ENCODE measurements around the gene NOS1AP.

Gene NOS1AP

GRCh38 chr1:162293073-162293692, 223.7 kb downstream of the NOS1AP start:
- no peak overlapping the region for H3K9ac ChIP-seq (ENCODE audit: low read depth in 1 of 2, low read length in 2 of 2)
- H3K4me1 ChIP-seq (ENCODE audit: control insufficient read depth in 2 of 2, insufficient read depth in 2 of 2, low read length in 2 of 2) = no peaks in the 10 kb centered on the region
- no peaks in the 10 kb centered on the region for H3K36me3 ChIP-seq (ENCODE audit: control insufficient read depth in 2 of 2, insufficient read depth in 2 of 2, low read length in 2 of 2)
- H3K4me3 ChIP-seq (ENCODE audit: low read length in 2 of 2) = no peak overlapping the region
- no peaks in the 10 kb centered on the region for H3K9me3 ChIP-seq (ENCODE audit: control insufficient read depth in 2 of 2, low read length in 2 of 2)
- H3K27me3 ChIP-seq (ENCODE audit: control insufficient read depth in 2 of 2, insufficient read depth in 2 of 2, low read length in 2 of 2) = no peaks in the 10 kb centered on the region
- no peak overlapping the region for H3K27ac ChIP-seq (ENCODE audit: low read depth in 2 of 2, low read length in 2 of 2)

DNA sequence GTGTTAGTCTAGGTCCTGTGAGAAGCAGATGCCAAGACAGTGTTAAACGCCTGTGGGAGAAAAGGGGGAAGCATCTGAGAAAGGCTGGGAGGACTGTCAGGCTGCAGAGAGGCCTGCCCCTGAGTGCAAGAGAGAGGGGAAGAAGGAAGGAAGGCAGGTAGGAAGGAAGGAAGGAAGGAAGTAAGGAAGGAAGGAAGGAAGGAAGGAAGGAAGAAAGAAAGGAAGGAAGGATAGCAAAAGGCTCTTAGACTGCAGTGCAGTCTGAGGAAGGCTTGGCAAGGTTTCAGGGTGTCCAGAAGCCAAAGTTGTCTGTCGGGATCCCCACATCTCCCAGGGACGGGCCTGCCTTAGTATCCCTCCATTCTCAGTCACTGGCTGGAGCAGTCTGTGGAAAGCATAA, 224.5 kb downstream of the NOS1AP start:
- H3K4me3 ChIP-seq (ENCODE audit: low read length in 2 of 2) = no peak overlapping the region
- no peaks in the 10 kb centered on the region for H3K9me3 ChIP-seq (ENCODE audit: control insufficient read depth in 2 of 2, low read length in 2 of 2)
- no peaks in the 10 kb centered on the region for H3K36me3 ChIP-seq (ENCODE audit: control insufficient read depth in 2 of 2, insufficient read depth in 2 of 2, low read length in 2 of 2)
- H3K27ac ChIP-seq (ENCODE audit: low read depth in 2 of 2, low read length in 2 of 2) = no peak overlapping the region
- H3K9ac ChIP-seq (ENCODE audit: low read depth in 1 of 2, low read length in 2 of 2) = no peak overlapping the region
- H3K4me1 ChIP-seq (ENCODE audit: control insufficient read depth in 2 of 2, insufficient read depth in 2 of 2, low read length in 2 of 2) = no peaks in the 10 kb centered on the region
- no peaks in the 10 kb centered on the region for H3K27me3 ChIP-seq (ENCODE audit: control insufficient read depth in 2 of 2, insufficient read depth in 2 of 2, low read length in 2 of 2)

DNA sequence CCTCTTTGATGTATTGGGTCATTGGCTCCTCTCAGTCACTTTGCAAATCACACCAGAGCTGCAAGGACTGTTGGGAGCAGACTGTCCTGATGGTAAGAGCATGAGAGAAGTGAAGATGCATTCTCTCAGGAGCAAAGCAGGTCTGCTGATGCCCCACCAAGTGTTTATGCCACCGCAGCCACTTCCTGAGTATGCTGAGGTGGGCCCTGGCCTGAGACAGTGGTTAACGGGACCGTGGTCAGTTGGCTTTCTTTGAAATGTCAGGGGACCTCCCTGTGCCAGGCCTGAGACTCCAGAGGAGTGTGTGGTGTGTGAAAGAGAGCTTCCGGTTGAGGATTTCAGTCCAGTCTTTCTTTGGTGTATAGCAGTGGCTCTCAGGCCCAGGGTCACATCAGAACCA, 227.7 kb downstream of the NOS1AP start:
- Histone ChIP-seq H3K4me3 (ENCODE audit: low read length in 2 of 2) (no peak overlapping the region), H3K27me3 (ENCODE audit: control insufficient read depth in 2 of 2, insufficient read depth in 2 of 2, low read length in 2 of 2) (no peaks in the 10 kb centered on the region), H3K9me3 (ENCODE audit: control insufficient read depth in 2 of 2, low read length in 2 of 2) (no peaks in the 10 kb centered on the region), H3K9ac (ENCODE audit: low read depth in 1 of 2, low read length in 2 of 2) (no peak overlapping the region), H3K4me1 (ENCODE audit: control insufficient read depth in 2 of 2, insufficient read depth in 2 of 2, low read length in 2 of 2) (no peaks in the 10 kb centered on the region), H3K27ac (ENCODE audit: low read depth in 2 of 2, low read length in 2 of 2) (no peak overlapping the region), H3K36me3 (ENCODE audit: control insufficient read depth in 2 of 2, insufficient read depth in 2 of 2, low read length in 2 of 2) (no peaks in the 10 kb centered on the region)

GRCh38 chr1:162298266-162298665, 228.8 kb downstream of the NOS1AP start:
- H3K4me1 ChIP-seq (ENCODE audit: control insufficient read depth in 2 of 2, insufficient read depth in 2 of 2, low read length in 2 of 2) = no peaks in the 10 kb centered on the region
- no peak overlapping the region for H3K27ac ChIP-seq (ENCODE audit: low read depth in 2 of 2, low read length in 2 of 2)
- H3K9ac ChIP-seq (ENCODE audit: low read depth in 1 of 2, low read length in 2 of 2) = no peak overlapping the region
- H3K36me3 ChIP-seq (ENCODE audit: control insufficient read depth in 2 of 2, insufficient read depth in 2 of 2, low read length in 2 of 2) = no peaks in the 10 kb centered on the region
- H3K9me3 ChIP-seq (ENCODE audit: control insufficient read depth in 2 of 2, low read length in 2 of 2) = no peaks in the 10 kb centered on the region
- H3K4me3 ChIP-seq (ENCODE audit: low read length in 2 of 2) = no peak overlapping the region
- H3K27me3 ChIP-seq (ENCODE audit: control insufficient read depth in 2 of 2, insufficient read depth in 2 of 2, low read length in 2 of 2) = no peaks in the 10 kb centered on the region

DNA sequence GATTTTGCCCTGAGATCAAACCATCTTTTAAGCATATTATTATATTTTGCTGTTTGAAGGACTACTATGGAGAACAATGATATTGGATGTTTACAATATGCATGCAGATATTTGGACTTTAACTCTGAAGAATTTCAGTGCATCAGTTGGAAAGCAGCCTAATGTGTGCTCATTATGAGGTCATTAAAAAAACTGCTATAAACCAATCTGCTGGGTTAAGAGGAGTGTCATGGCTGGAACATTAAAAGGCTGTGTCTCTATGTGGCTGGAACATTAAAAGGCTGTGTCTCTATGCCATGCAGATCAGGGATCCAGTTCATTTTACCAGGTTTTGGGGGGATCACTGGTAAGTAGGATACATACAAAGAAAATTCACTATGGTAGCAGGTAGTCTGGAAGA, 229.5 kb downstream of the NOS1AP start:
- Histone ChIP-seq H3K4me1 (ENCODE audit: control insufficient read depth in 2 of 2, insufficient read depth in 2 of 2, low read length in 2 of 2) (no peaks in the 10 kb centered on the region), H3K36me3 (ENCODE audit: control insufficient read depth in 2 of 2, insufficient read depth in 2 of 2, low read length in 2 of 2) (no peaks in the 10 kb centered on the region), H3K4me3 (ENCODE audit: low read length in 2 of 2) (no peak overlapping the region), H3K9me3 (ENCODE audit: control insufficient read depth in 2 of 2, low read length in 2 of 2) (no peaks in the 10 kb centered on the region), H3K27me3 (ENCODE audit: control insufficient read depth in 2 of 2, insufficient read depth in 2 of 2, low read length in 2 of 2) (no peaks in the 10 kb centered on the region), H3K27ac (ENCODE audit: low read depth in 2 of 2, low read length in 2 of 2) (no peak overlapping the region), H3K9ac (ENCODE audit: low read depth in 1 of 2, low read length in 2 of 2) (no peak overlapping the region)

GRCh38 chr1:162300057-162300917, 230.8 kb downstream of the NOS1AP start:
- Histone ChIP-seq H3K36me3 (ENCODE audit: control insufficient read depth in 2 of 2, insufficient read depth in 2 of 2, low read length in 2 of 2) (no peaks in the 10 kb centered on the region), H3K9me3 (ENCODE audit: control insufficient read depth in 2 of 2, low read length in 2 of 2) (no peaks in the 10 kb centered on the region), H3K27me3 (ENCODE audit: control insufficient read depth in 2 of 2, insufficient read depth in 2 of 2, low read length in 2 of 2) (no peaks in the 10 kb centered on the region), H3K4me1 (ENCODE audit: control insufficient read depth in 2 of 2, insufficient read depth in 2 of 2, low read length in 2 of 2) (no peaks in the 10 kb centered on the region), H3K9ac (ENCODE audit: low read depth in 1 of 2, low read length in 2 of 2) (no peak overlapping the region), H3K27ac (ENCODE audit: low read depth in 2 of 2, low read length in 2 of 2) (no peak overlapping the region), H3K4me3 (ENCODE audit: low read length in 2 of 2) (no peak overlapping the region)

- no peaks in the 10 kb centered on the region for H3K27me3 ChIP-seq (ENCODE audit: control insufficient read depth in 2 of 2, insufficient read depth in 2 of 2, low read length in 2 of 2)
- no peak overlapping the region for H3K27ac ChIP-seq (ENCODE audit: low read depth in 2 of 2, low read length in 2 of 2)
- H3K4me3 ChIP-seq (ENCODE audit: low read length in 2 of 2) = no peak overlapping the region
- H3K4me1 ChIP-seq (ENCODE audit: control insufficient read depth in 2 of 2, insufficient read depth in 2 of 2, low read length in 2 of 2) = no peaks in the 10 kb centered on the region
- no peak overlapping the region for H3K9ac ChIP-seq (ENCODE audit: low read depth in 1 of 2, low read length in 2 of 2)
- H3K9me3 ChIP-seq (ENCODE audit: control insufficient read depth in 2 of 2, low read length in 2 of 2) = no peaks in the 10 kb centered on the region
- no peaks in the 10 kb centered on the region for H3K36me3 ChIP-seq (ENCODE audit: control insufficient read depth in 2 of 2, insufficient read depth in 2 of 2, low read length in 2 of 2)
These were observed 232.2 kb downstream of the NOS1AP start for GRCh38 chr1:162301696-162302095.

DNA sequence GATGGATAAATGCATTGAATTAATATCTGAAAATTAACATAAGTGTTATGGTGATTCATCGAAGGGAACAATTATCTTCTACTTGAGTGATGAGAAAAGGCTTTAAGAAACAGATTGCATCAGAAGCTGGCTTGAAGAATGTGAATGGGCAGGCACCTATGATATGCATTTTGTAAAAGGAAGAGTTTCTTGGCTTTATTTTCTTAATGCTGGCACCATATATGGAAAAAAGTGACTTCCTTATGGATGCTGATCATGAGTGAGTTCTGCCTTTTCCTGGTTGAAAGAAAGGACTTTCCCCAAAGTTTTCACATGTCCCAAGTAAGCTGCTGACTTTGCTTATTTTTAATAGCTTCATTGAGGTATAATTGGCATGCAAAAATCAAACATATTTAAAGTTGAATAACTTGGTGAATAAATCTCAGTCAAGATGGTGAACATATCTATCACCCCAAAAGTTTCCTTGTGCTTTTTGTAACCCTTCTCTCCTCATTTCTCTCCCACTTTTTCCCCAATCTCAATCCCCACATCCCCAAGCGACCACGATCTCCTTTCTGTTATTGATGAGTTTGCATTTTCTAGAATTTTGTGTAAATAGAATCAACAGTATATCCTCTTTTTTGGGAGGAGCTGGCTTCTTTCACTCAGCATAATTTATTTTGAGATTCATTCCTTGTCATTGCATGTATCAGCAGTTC, 233.0 kb downstream of the NOS1AP start:
- no peak overlapping the region for H3K4me3 ChIP-seq (ENCODE audit: low read length in 2 of 2)
- H3K9ac ChIP-seq (ENCODE audit: low read depth in 1 of 2, low read length in 2 of 2) = no peak overlapping the region
- H3K9me3 ChIP-seq (ENCODE audit: control insufficient read depth in 2 of 2, low read length in 2 of 2) = no peaks in the 10 kb centered on the region
- H3K27ac ChIP-seq (ENCODE audit: low read depth in 2 of 2, low read length in 2 of 2) = no peak overlapping the region
- no peaks in the 10 kb centered on the region for H3K36me3 ChIP-seq (ENCODE audit: control insufficient read depth in 2 of 2, insufficient read depth in 2 of 2, low read length in 2 of 2)
- H3K27me3 ChIP-seq (ENCODE audit: control insufficient read depth in 2 of 2, insufficient read depth in 2 of 2, low read length in 2 of 2) = no peaks in the 10 kb centered on the region
- no peaks in the 10 kb centered on the region for H3K4me1 ChIP-seq (ENCODE audit: control insufficient read depth in 2 of 2, insufficient read depth in 2 of 2, low read length in 2 of 2)

GRCh38 chr1:162303004-162303344, 233.5 kb downstream of the NOS1AP start:
- no peaks in the 10 kb centered on the region for H3K27me3 ChIP-seq (ENCODE audit: control insufficient read depth in 2 of 2, insufficient read depth in 2 of 2, low read length in 2 of 2)
- no peaks in the 10 kb centered on the region for H3K4me1 ChIP-seq (ENCODE audit: control insufficient read depth in 2 of 2, insufficient read depth in 2 of 2, low read length in 2 of 2)
- no peaks in the 10 kb centered on the region for H3K9me3 ChIP-seq (ENCODE audit: control insufficient read depth in 2 of 2, low read length in 2 of 2)

DNA sequence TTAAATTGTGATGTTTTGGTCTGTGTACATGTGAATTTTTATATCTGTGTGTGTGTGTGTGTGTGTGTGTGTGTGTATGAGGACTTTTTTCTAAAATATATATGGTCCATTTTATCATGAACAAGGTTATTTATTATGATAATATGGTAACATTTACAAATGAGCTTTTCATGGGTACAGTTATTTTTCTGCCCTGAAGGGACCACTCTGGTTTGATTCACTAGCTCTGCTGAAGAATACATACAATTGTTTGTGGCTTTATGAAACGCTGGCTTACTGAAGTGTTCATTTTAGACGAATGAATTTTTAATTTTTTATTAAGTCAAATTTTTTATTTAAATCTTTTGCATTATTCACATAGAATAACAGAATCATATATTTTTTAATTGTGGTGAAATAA, 235.2 kb downstream of the NOS1AP start:
- no peak overlapping the region for H3K9ac ChIP-seq (ENCODE audit: low read depth in 1 of 2, low read length in 2 of 2)
- H3K27ac ChIP-seq (ENCODE audit: low read depth in 2 of 2, low read length in 2 of 2) = no peak overlapping the region
- no peaks in the 10 kb centered on the region for H3K27me3 ChIP-seq (ENCODE audit: control insufficient read depth in 2 of 2, insufficient read depth in 2 of 2, low read length in 2 of 2)
- H3K4me1 ChIP-seq (ENCODE audit: control insufficient read depth in 2 of 2, insufficient read depth in 2 of 2, low read length in 2 of 2) = no peaks in the 10 kb centered on the region
- H3K9me3 ChIP-seq (ENCODE audit: control insufficient read depth in 2 of 2, low read length in 2 of 2) = no peaks in the 10 kb centered on the region
- H3K36me3 ChIP-seq (ENCODE audit: control insufficient read depth in 2 of 2, insufficient read depth in 2 of 2, low read length in 2 of 2) = no peaks in the 10 kb centered on the region
- H3K4me3 ChIP-seq (ENCODE audit: low read length in 2 of 2) = no peak overlapping the region

More at GRCh38 chr1:162303004-162303344, 233.5 kb downstream of the NOS1AP start:
- no peak overlapping the region for H3K27ac ChIP-seq (ENCODE audit: low read depth in 2 of 2, low read length in 2 of 2)
- H3K4me3 ChIP-seq (ENCODE audit: low read length in 2 of 2) = no peak overlapping the region
- H3K36me3 ChIP-seq (ENCODE audit: control insufficient read depth in 2 of 2, insufficient read depth in 2 of 2, low read length in 2 of 2) = no peaks in the 10 kb centered on the region
- H3K9ac ChIP-seq (ENCODE audit: low read depth in 1 of 2, low read length in 2 of 2) = no peak overlapping the region
